PC-9 (cell line): ENCODE data around the gene UNC45A. TPM values are rescaled to one million over a fixed set of nuclear protein-coding genes. Genes with fewer than 3 reads are reported as not detected.

Source experiments
- BruUV-seq: library from RNA; stranded (reverse); fragments of 400-500 nt; replicated peaks from 2 replicates; lab custom pipeline; 2021; lab: Mats Ljungman, UMichigan
- CTCF ChIA-PET: fragments of 300-600 bp; sonication (Branson Sonifier 250); formaldehyde crosslinking; loops from one replicate; lab custom pipeline; 2022; ENCODE audit warnings: antibody characterized with exemption; lab: Charles Lee
- POLR2A ChIA-PET: fragments of 300-600 bp; sonication (Branson Sonifier 250); formaldehyde crosslinking; loops from one replicate; lab custom pipeline; 2022; ENCODE audit warnings: antibody characterized with exemption; ENCODE audit not compliant: unreplicated experiment; lab: Charles Lee
- DNase-seq, 2 experiments: peaks; one replicate each; pipeline versions ENCODE4 v3.0.0 to v3.0.0-alpha.2; 2015 to 2022; ENCODE audit warnings: mixed read lengths in 1 of 2
- H2AFZ ChIP-seq: fragments of 200-600 bp; sonication (generic); 2 replicates; pipeline ENCODE4 v1.8.1; 2017; ENCODE audit warnings: antibody characterized with exemption
- H3F3A ChIP-seq: fragments of 200-600 bp; sonication (generic); 2 replicates; pipeline ENCODE4 v1.8.1; 2017; ENCODE audit warnings: antibody characterized with exemption, mild to moderate bottlenecking, low read depth; ENCODE audit not compliant: insufficient read depth
- H3K27ac ChIP-seq: fragments of 200-600 bp; sonication (generic); 2 replicates; pipeline ENCODE4 v1.6.1; 2016; ENCODE audit warnings: mixed run types
- H3K27me3 ChIP-seq: fragments of 200-600 bp; sonication (generic); 2 replicates; pipeline ENCODE4 v1.6.1; 2016; ENCODE audit warnings: low read depth, mixed run types; ENCODE audit not compliant: insufficient read depth
- H3K36me3 ChIP-seq: fragments of 200-600 bp; sonication (generic); 2 replicates; pipeline ENCODE4 v1.6.1; 2016; ENCODE audit warnings: low read depth, mixed run types
- H3K4me1 ChIP-seq: fragments of 200-600 bp; sonication (generic); replicated peaks from 2 replicates; pipeline ENCODE4 v1.6.1; 2016; ENCODE audit warnings: mixed run types; ENCODE audit not compliant: insufficient read depth
- H3K4me2 ChIP-seq: fragments of 200-600 bp; sonication (generic); 2 replicates; pipeline ENCODE4 v1.6.1; 2017; ENCODE audit warnings: mixed run types
- H3K4me3 ChIP-seq: fragments of 200-600 bp; sonication (generic); 2 replicates; pipeline ENCODE4 v1.6.1; 2016; ENCODE audit warnings: mixed run types
- H3K79me2 ChIP-seq: fragments of 200-600 bp; sonication (generic); 2 replicates; pipeline ENCODE4 v1.6.1; 2017; ENCODE audit warnings: low read depth, mixed run types
- H3K9me2 ChIP-seq: fragments of 200-600 bp; sonication (generic); 2 replicates; pipeline ENCODE4 v1.8.1; 2017; ENCODE audit warnings: mild to moderate bottlenecking; ENCODE audit not compliant: insufficient read depth
- H3K9me3 ChIP-seq: fragments of 200-600 bp; sonication (generic); 2 replicates; pipeline ENCODE4 v1.8.1; 2016; ENCODE audit warnings: low read depth; ENCODE audit not compliant: insufficient read depth
- H4K20me1 ChIP-seq: fragments of 200-600 bp; sonication (generic); 2 replicates; pipeline ENCODE4 v1.8.1; 2017; ENCODE audit not compliant: insufficient read depth
- EZH2 ChIP-seq: fragments of 200-600 bp; sonication (generic); IDR thresholded peaks from 2 replicates; pipeline ENCODE4 v1.8.0; 2017; ENCODE audit warnings: antibody characterized with exemption, low read depth
- intact Hi-C: fragments of 100-400 bp; cut with micrococcal nuclease; formaldehyde crosslinking; loops from one replicate; pipeline ENCODE4 v1.10.0; 2022; ENCODE audit not compliant: unreplicated experiment
- total RNA-seq: library from RNA; stranded (reverse); gene quantifications from 2 replicates; pipeline ENCODE4 v1.2.3, GENCODE V29; 2021
- TF ChIP-seq, protein P1 (sequence below): fragments of 200-600 bp; sonication (generic); conservative IDR thresholded peaks from 2 replicates; pipeline ENCODE4 v1.6.1; 2017; ENCODE audit warnings: mixed run types, antibody characterized with exemption, mild to moderate bottlenecking, moderate library complexity

UNC45A gene
- total RNA-seq, 1 experiment from 2014 or later, result 81.8 TPM

- Histone ChIP-seq H4K20me1 (no peaks in the 10 kb centered on the region), H3K9me3 (no peaks in the 10 kb centered on the region), H3K9me2 (no peaks in the 10 kb centered on the region), H3K4me2 (no peak overlapping the region), H3K27ac (no peak overlapping the region), H3K79me2 (no peaks in the 10 kb centered on the region), H3F3A (peaks cover 6% of the 10 kb centered on the region; the same call in 1 of the 2 replicates), H3K36me3 (no peaks in the 10 kb centered on the region), H3K4me1 (no peaks in the 10 kb centered on the region), H3K27me3 (no peaks in the 10 kb centered on the region), H3K4me3 (no peak overlapping the region), H2AFZ (no peak overlapping the region)
- ChIA-PET POLR2A (no interaction called here), CTCF (no interaction called here)
- no peak for DNase-seq
- no TSS peak for BruUV-seq
- no peak for TF ChIP-seq EZH2
- TF ChIP-seq, protein P1, sequence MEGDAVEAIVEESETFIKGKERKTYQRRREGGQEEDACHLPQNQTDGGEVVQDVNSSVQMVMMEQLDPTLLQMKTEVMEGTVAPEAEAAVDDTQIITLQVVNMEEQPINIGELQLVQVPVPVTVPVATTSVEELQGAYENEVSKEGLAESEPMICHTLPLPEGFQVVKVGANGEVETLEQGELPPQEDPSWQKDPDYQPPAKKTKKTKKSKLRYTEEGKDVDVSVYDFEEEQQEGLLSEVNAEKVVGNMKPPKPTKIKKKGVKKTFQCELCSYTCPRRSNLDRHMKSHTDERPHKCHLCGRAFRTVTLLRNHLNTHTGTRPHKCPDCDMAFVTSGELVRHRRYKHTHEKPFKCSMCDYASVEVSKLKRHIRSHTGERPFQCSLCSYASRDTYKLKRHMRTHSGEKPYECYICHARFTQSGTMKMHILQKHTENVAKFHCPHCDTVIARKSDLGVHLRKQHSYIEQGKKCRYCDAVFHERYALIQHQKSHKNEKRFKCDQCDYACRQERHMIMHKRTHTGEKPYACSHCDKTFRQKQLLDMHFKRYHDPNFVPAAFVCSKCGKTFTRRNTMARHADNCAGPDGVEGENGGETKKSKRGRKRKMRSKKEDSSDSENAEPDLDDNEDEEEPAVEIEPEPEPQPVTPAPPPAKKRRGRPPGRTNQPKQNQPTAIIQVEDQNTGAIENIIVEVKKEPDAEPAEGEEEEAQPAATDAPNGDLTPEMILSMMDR, result no peak
- intact Hi-C loops, result no loop called here
Measured at GRCh38 chr15:90911906-90912769, 22.9 kb upstream of the UNC45A start.

DNA sequence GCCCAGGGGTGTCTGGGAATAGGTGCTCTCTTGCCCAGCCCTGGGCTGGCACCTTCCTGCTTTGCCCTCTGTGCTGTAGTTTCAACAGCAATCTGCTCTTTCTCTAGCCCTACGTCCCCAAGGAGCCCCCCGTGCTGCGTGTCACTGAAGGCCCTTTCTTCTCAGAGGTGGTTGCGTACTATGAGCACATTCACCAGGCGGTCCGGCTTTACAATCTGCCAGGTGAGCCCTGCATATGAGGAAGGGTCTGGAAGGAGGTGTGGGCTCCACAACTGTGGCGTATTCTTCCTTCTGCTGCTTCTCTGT, 22.4 kb upstream of the UNC45A start:
- no TSS peak for BruUV-seq

DNA sequence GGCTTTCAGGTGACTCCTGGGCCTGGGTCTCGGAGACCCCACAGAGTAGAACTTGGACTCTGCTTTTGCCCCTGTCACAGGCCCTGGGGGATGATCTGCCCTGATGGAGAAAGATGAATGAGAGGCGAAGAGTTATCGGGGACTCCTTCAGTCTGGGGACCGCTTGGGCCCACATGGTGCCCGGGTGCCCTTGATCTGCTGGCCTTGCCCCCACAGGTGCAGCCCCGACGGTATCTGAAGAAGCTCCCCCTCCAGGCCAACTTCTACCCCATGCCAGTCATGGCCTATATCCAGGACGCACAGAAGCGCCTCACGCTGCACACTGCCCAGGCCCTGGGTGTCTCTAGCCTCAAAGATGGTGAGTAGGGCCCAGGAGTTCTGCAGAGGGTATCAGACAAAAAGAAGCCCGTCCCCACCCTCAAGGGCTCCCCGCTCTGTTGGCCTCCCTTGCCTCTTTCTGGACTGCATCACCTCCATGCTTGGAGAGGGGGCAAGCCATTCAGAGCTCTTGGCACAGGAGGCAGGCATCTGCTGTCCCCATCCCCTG, 21.6 kb upstream of the UNC45A start:
- ChIA-PET CTCF (interaction anchor here (0.6 kb wide), 1 partner anchor 446 kb away, joined by 3 read pairs; no protein-coding TSS in a partner anchor), POLR2A (no interaction called here)
- Histone ChIP-seq H3K9me3 (no peaks in the 10 kb centered on the region), H3K36me3 (no peaks in the 10 kb centered on the region), H3K9me2 (no peaks in the 10 kb centered on the region), H2AFZ (no peak overlapping the region), H4K20me1 (no peaks in the 10 kb centered on the region), H3K27ac (no peak overlapping the region), H3K79me2 (no peaks in the 10 kb centered on the region), H3K4me3 (no peak overlapping the region), H3F3A (no peaks in the 10 kb centered on the region), H3K27me3 (no peaks in the 10 kb centered on the region), H3K4me1 (no peaks in the 10 kb centered on the region), H3K4me2 (no peak overlapping the region)
- intact Hi-C loops, result no loop called here
- no peak for DNase-seq
- no TSS peak for BruUV-seq
- TF ChIP-seq, protein P1, result no peak
- TF ChIP-seq EZH2, result no peak

More for the DNA sequence above, 22.4 kb upstream of the UNC45A start:
- Histone ChIP-seq H3K79me2 (no peaks in the 10 kb centered on the region), H3K36me3 (no peaks in the 10 kb centered on the region), H3K4me2 (no peak overlapping the region), H2AFZ (no peak overlapping the region), H3K27ac (no peak overlapping the region), H3K27me3 (no peaks in the 10 kb centered on the region), H3K4me3 (no peak overlapping the region), H3K9me2 (no peaks in the 10 kb centered on the region), H3F3A (peaks cover 2% of the 10 kb centered on the region; the same call in 1 of the 2 replicates), H3K4me1 (no peaks in the 10 kb centered on the region), H4K20me1 (no peaks in the 10 kb centered on the region), H3K9me3 (no peaks in the 10 kb centered on the region)
- DNase-seq, result no peak
- CTCF ChIA-PET, result no interaction called here
- TF ChIP-seq EZH2, result no peak
- TF ChIP-seq, protein P1, result no peak
- POLR2A ChIA-PET, result no interaction called here
- intact Hi-C loops, result no loop called here
